RWPE2 (cell line): Measurements from ENCODE around the gene NAV3.

Experiments
- ATAC-seq: fragments of 200-7000 bp; cut with Tn5 transposase; 3 replicates; pipeline ENCODE4 v1.9.1; 2021; ENCODE audit warnings: low read depth
- DNase-seq: peaks from one replicate; pipeline ENCODE4 v3.0.0-alpha.2; 2020; ENCODE audit warnings: low spot score
- H3K27ac ChIP-seq: fragments of 450-650 bp; 2 replicates; pipeline ENCODE4 v1.5.1; 2017; ENCODE audit warnings: mild to moderate bottlenecking; ENCODE audit not compliant: poor library complexity, severe bottlenecking
- H3K27me3 ChIP-seq: fragments of 250-450 bp; sonication (Bioruptor Pico); 2 replicates; pipeline ENCODE4 v1.5.1; 2021; ENCODE audit warnings: mild to moderate bottlenecking, moderate library complexity; ENCODE audit not compliant: insufficient read depth, poor library complexity, severe bottlenecking
- H3K36me3 ChIP-seq: fragments of 250-450 bp; sonication (Bioruptor Pico); 2 replicates; pipeline ENCODE4 v1.5.1; 2020; ENCODE audit warnings: low read depth, mild to moderate bottlenecking, moderate library complexity
- H3K4me1 ChIP-seq: fragments of 250-450 bp; sonication (Bioruptor Pico); 2 replicates; pipeline ENCODE4 v1.5.1; 2021; ENCODE audit warnings: mild to moderate bottlenecking, moderate library complexity; ENCODE audit not compliant: insufficient read depth, poor library complexity, severe bottlenecking
- H3K4me3 ChIP-seq: fragments of 250-450 bp; sonication (Bioruptor Pico); 2 replicates; pipeline ENCODE4 v1.5.1; 2021; ENCODE audit warnings: mild to moderate bottlenecking, moderate library complexity; ENCODE audit not compliant: severe bottlenecking
- H3K9me3 ChIP-seq: fragments of 250-450 bp; sonication (Bioruptor Pico); 2 replicates; pipeline ENCODE4 v1.5.1; 2021; ENCODE audit warnings: mild to moderate bottlenecking, moderate library complexity; ENCODE audit not compliant: severe bottlenecking
- CTCF ChIP-seq: fragments of 450-650 bp; IDR thresholded peaks from one replicate; pipeline ENCODE4 v1.5.1; 2017; ENCODE audit warnings: mild to moderate bottlenecking, moderate library complexity; ENCODE audit not compliant: poor library complexity, severe bottlenecking

The NAV3 gene

GRCh38 chr12:78087363-78087675 lies 256.6 kb downstream of the NAV3 start:
- no peak for DNase-seq
- H3K4me3 ChIP-seq = no peak overlapping the region
- no peaks in the 10 kb centered on the region for H3K36me3 ChIP-seq
- no peak for ATAC-seq
- no peaks in the 10 kb centered on the region for H3K27me3 ChIP-seq
- no peaks in the 10 kb centered on the region for H3K4me1 ChIP-seq
- no peak overlapping the region for H3K27ac ChIP-seq
- H3K9me3 ChIP-seq = no peaks in the 10 kb centered on the region
- no peak for TF ChIP-seq CTCF

- no peaks in the 10 kb centered on the region for H3K36me3 ChIP-seq
- peak overlapping the region; percentile 12 for H3K4me3 ChIP-seq
- no peak for ATAC-seq
- no peaks in the 10 kb centered on the region for H3K9me3 ChIP-seq
- no peaks in the 10 kb centered on the region for H3K27me3 ChIP-seq
- no peaks in the 10 kb centered on the region for H3K4me1 ChIP-seq
- H3K27ac ChIP-seq = no peak overlapping the region
- no peak for DNase-seq
- TF ChIP-seq CTCF = no peak
Observed at GRCh38 chr12:78088391-78088832, 257.7 kb downstream of the NAV3 start.

GRCh38 chr12:78090266-78090665 lies 259.6 kb downstream of the NAV3 start:
- TF ChIP-seq CTCF = no peak
- no peak for DNase-seq
- no peaks in the 10 kb centered on the region for H3K9me3 ChIP-seq
- no peaks in the 10 kb centered on the region for H3K4me1 ChIP-seq
- no peak for ATAC-seq
- H3K27me3 ChIP-seq = no peaks in the 10 kb centered on the region
- H3K27ac ChIP-seq = no peak overlapping the region
- H3K4me3 ChIP-seq = no peak overlapping the region
- no peaks in the 10 kb centered on the region for H3K36me3 ChIP-seq

- no peaks in the 10 kb centered on the region for H3K4me1 ChIP-seq
- H3K27ac ChIP-seq = no peak overlapping the region
- ATAC-seq (peak; percentile 17; the same call in 1 of the 3 replicates), DNase-seq (no peak)
- H3K27me3 ChIP-seq = no peaks in the 10 kb centered on the region
- no peak overlapping the region for H3K4me3 ChIP-seq
- no peaks in the 10 kb centered on the region for H3K9me3 ChIP-seq
- no peak for TF ChIP-seq CTCF
- no peaks in the 10 kb centered on the region for H3K36me3 ChIP-seq
Observed at GRCh38 chr12:78095623-78096022, 264.9 kb downstream of the NAV3 start.

- ATAC-seq (no peak), DNase-seq (no peak)
- Histone ChIP-seq H3K4me3 (no peak overlapping the region), H3K27ac (no peak overlapping the region), H3K27me3 (no peaks in the 10 kb centered on the region), H3K36me3 (no peaks in the 10 kb centered on the region), H3K9me3 (no peaks in the 10 kb centered on the region), H3K4me1 (no peaks in the 10 kb centered on the region)
- no peak for TF ChIP-seq CTCF
Observed at GRCh38 chr12:78096909-78097597, 266.4 kb downstream of the NAV3 start.
